MM.1S (cell line): Measurements from ENCODE around the gene MEX3C.

Experiments used
- EZH2 ChIP-seq: fragments of 300-600 bp; sonication (generic); optimal IDR thresholded peaks from 2 replicates; pipeline ENCODE3; 2017; ENCODE audit warnings: low read depth, mild to moderate bottlenecking, antibody characterized with exemption, low read length, mixed read lengths
- TF ChIP-seq, protein P1 (sequence below): fragments of 300-600 bp; sonication (generic); IDR thresholded peaks from 2 replicates; pipeline ENCODE4 v1.5.1; 2016; ENCODE audit warnings: antibody characterized with exemption, low read length, mixed read lengths

- TF ChIP-seq EZH2: no peak
- TF ChIP-seq, protein P1, sequence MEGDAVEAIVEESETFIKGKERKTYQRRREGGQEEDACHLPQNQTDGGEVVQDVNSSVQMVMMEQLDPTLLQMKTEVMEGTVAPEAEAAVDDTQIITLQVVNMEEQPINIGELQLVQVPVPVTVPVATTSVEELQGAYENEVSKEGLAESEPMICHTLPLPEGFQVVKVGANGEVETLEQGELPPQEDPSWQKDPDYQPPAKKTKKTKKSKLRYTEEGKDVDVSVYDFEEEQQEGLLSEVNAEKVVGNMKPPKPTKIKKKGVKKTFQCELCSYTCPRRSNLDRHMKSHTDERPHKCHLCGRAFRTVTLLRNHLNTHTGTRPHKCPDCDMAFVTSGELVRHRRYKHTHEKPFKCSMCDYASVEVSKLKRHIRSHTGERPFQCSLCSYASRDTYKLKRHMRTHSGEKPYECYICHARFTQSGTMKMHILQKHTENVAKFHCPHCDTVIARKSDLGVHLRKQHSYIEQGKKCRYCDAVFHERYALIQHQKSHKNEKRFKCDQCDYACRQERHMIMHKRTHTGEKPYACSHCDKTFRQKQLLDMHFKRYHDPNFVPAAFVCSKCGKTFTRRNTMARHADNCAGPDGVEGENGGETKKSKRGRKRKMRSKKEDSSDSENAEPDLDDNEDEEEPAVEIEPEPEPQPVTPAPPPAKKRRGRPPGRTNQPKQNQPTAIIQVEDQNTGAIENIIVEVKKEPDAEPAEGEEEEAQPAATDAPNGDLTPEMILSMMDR: no peak
Observed at GRCh38 chr18:51190000-51190399, 7.5 kb downstream of the MEX3C start.
